ENCODE results near the gene AGFG2.

AGFG2 gene

GRCh38 chr7:100588438-100588837 is 49.4 kb downstream of the AGFG2 start:
- DNase-seq = no peak

- DNase-seq = no peak
Measured at GRCh38 chr7:100589341-100589947, 50.4 kb downstream of the AGFG2 start.

- no peak for DNase-seq
Measured at GRCh38 chr7:100590077-100590737, 51.2 kb downstream of the AGFG2 start.

- no peak for DNase-seq
Measured at GRCh38 chr7:100591596-100591995, 52.6 kb downstream of the AGFG2 start.

GRCh38 chr7:100595188-100595587 is 56.2 kb downstream of the AGFG2 start:
- no peak for DNase-seq

GRCh38 chr7:100598425-100598824 is 59.4 kb downstream of the AGFG2 start:
- DNase-seq = no peak

GRCh38 chr7:100599911-100600729 is 61.1 kb downstream of the AGFG2 start:
- no peak for DNase-seq

GRCh38 chr7:100600730-100601038 is 61.7 kb downstream of the AGFG2 start:
- DNase-seq = no peak

- no peak for DNase-seq
Measured at GRCh38 chr7:100602889-100603725, 64.1 kb downstream of the AGFG2 start.

- DNase-seq = no peak
Measured at GRCh38 chr7:100603726-100604027, 64.7 kb downstream of the AGFG2 start.

GRCh38 chr7:100604028-100604975 is 65.3 kb downstream of the AGFG2 start:
- no peak for DNase-seq

- no peak for DNase-seq
Measured at GRCh38 chr7:100604976-100605911, 66.2 kb downstream of the AGFG2 start.

- no peak for DNase-seq
Measured at GRCh38 chr7:100606313-100606712, 67.3 kb downstream of the AGFG2 start.

GRCh38 chr7:100607111-100607510 is 68.1 kb downstream of the AGFG2 start:
- DNase-seq = no peak

GRCh38 chr7:100609958-100610357 is 71.0 kb downstream of the AGFG2 start:
- DNase-seq = no peak

GRCh38 chr7:100611983-100612729 is 73.2 kb downstream of the AGFG2 start, which contains the start of gene MOSPD3:
Gene MOSPD3, plus strand, starts transcription at chr7:100612540. Its CDS starts 252 bp downstream, at chr7:100612792.
- peak; percentile 97 for DNase-seq

- no peak for DNase-seq
Measured at GRCh38 chr7:100612730-100613390, 73.9 kb downstream of the AGFG2 start.

GRCh38 chr7:100613412-100614175 is 74.6 kb downstream of the AGFG2 start:
- no peak for DNase-seq
